Middle frontal gyrus (tissue), 1 donor: Measurements from ENCODE around the gene MIEF2.
A peak's percentile ranks its signal among the peaks of the same experiment; 100 is the strongest.

ENCODE experiments used
- DNase-seq: peaks from one replicate; pipeline ENCODE4 v3.0.0-alpha.2; 2015; ENCODE audit warnings: low spot score; ENCODE audit errors: extremely low spot score

Gene MIEF2

GRCh38 chr17:18235743-18236256 is 24.7 kb upstream of the MIEF2 start:
- no peak for DNase-seq

- DNase-seq = no peak
Observed at GRCh38 chr17:18236494-18236893, 24.0 kb upstream of the MIEF2 start.

- DNase-seq = no peak
Observed at GRCh38 chr17:18237461-18237860, 23.0 kb upstream of the MIEF2 start.

- no peak for DNase-seq
Observed at GRCh38 chr17:18238299-18238698, 22.2 kb upstream of the MIEF2 start.

- no peak for DNase-seq
Observed at GRCh38 chr17:18240449-18240848, 20.0 kb upstream of the MIEF2 start.

GRCh38 chr17:18241229-18241871 is 19.1 kb upstream of the MIEF2 start:
- DNase-seq = no peak

GRCh38 chr17:18245038-18245776 is 15.3 kb upstream of the MIEF2 start:
- no peak for DNase-seq

GRCh38 chr17:18246109-18246725 is 14.2 kb upstream of the MIEF2 start:
- DNase-seq = no peak

GRCh38 chr17:18246880-18247612 is 13.4 kb upstream of the MIEF2 start:
- no peak for DNase-seq

- DNase-seq = no peak
Observed at GRCh38 chr17:18247613-18248001, 12.9 kb upstream of the MIEF2 start.

GRCh38 chr17:18248300-18248731 is 12.1 kb upstream of the MIEF2 start:
- peak; percentile 62 for DNase-seq

- no peak for DNase-seq
Observed at GRCh38 chr17:18248811-18249210, 11.7 kb upstream of the MIEF2 start.

GRCh38 chr17:18250259-18250658 is 10.2 kb upstream of the MIEF2 start:
- no peak for DNase-seq

- no peak for DNase-seq
Observed at GRCh38 chr17:18250708-18251107, 9.8 kb upstream of the MIEF2 start.

- no peak for DNase-seq
Observed at GRCh38 chr17:18251204-18251603, 9.3 kb upstream of the MIEF2 start.

GRCh38 chr17:18252160-18252559 is 8.3 kb upstream of the MIEF2 start:
- DNase-seq = no peak

GRCh38 chr17:18253187-18253884 is 7.1 kb upstream of the MIEF2 start:
- DNase-seq = no peak

- no peak for DNase-seq
Observed at GRCh38 chr17:18253947-18254821, 6.3 kb upstream of the MIEF2 start.

GRCh38 chr17:18254888-18255649 is 5.4 kb upstream of the MIEF2 start:
- no peak for DNase-seq
